K562 (cell line): Measurements from ENCODE around the gene NFKB2. TPM values are rescaled to one million over a fixed set of nuclear protein-coding genes. Genes with fewer than 3 reads are reported as not detected.
A peak's percentile ranks its signal among the peaks of the same experiment; 100 is the strongest.

ENCODE experiments used
- ARID2 ChIP-seq: fragments of 450-650 bp; IDR thresholded peaks from 2 replicates; pipeline ENCODE4 v1.6.1; 2017; ENCODE audit warnings: antibody characterized with exemption, mild to moderate bottlenecking
- HNRNPUL1 ChIP-seq: fragments of 200-400 bp; formaldehyde crosslinking; IDR thresholded peaks from 2 replicates; pipeline ENCODE4 v1.6.1; 2017; ENCODE audit warnings: low read length
- NCOA1 ChIP-seq: fragments of 450-650 bp; IDR thresholded peaks from 2 replicates; pipeline ENCODE4 v1.6.1; 2016; ENCODE audit warnings: low read depth
- NFIX ChIP-seq: fragments of 250-450 bp; sonication (Bioruptor Pico); IDR thresholded peaks from 2 replicates; pipeline ENCODE4 v1.4.0; 2020; ENCODE audit warnings: low read depth, mild to moderate bottlenecking, moderate library complexity
- PHTF2 ChIP-seq: fragments of 250-450 bp; sonication (Bioruptor Pico); IDR thresholded peaks from 2 replicates; pipeline ENCODE4 v1.5.0; 2021; ENCODE audit warnings: mild to moderate bottlenecking
- RNF219 ChIP-seq: fragments of 250-450 bp; sonication (Bioruptor Pico); IDR thresholded peaks from 2 replicates; pipeline ENCODE4 v1.5.0; 2022; ENCODE audit warnings: mild to moderate bottlenecking
- RREB1 ChIP-seq: fragments of 250-450 bp; sonication (Bioruptor Pico); IDR thresholded peaks from 2 replicates; pipeline ENCODE4 v1.4.0; 2020
- SP1 ChIP-seq: sonication (generic); formaldehyde crosslinking; IDR thresholded peaks from 2 replicates; pipeline ENCODE4 v1.8.1; 2022; ENCODE audit warnings: mild to moderate bottlenecking, missing genetic modification reagents
- U2AF2 ChIP-seq: fragments of 200-400 bp; formaldehyde crosslinking; optimal IDR thresholded peaks from 2 replicates; pipeline ENCODE3; 2017; ENCODE audit warnings: low read depth, mild to moderate bottlenecking, low read length
- WHSC1 ChIP-seq: IDR thresholded peaks from one replicate; pipeline ENCODE4 v1.6.1; 2012; ENCODE audit warnings: low read length, control low read depth, inconsistent platforms
- ZBTB11 ChIP-seq, 3 experiments: fragments of 200-800 bp in 1 of 3; fragments of 250-450 bp in 1 of 3; fragments of 450-650 bp in 1 of 3; sonication (Bioruptor Pico) in 1 of 3; sonication (Bioruptor generic) in 1 of 3; formaldehyde crosslinking in 1 of 3; IDR thresholded peaks; 2 replicates each; pipeline versions ENCODE4 v1.6.1 to v1.8.0; 2016 to 2022; ENCODE audit warnings: mild to moderate bottlenecking in 2 of 3, missing genetic modification characterization in 2 of 3, missing compliant biosample characterization in 1 of 3, moderate library complexity in 1 of 3
- ZBTB2 ChIP-seq: fragments of 450-650 bp; IDR thresholded peaks from 2 replicates; pipeline ENCODE4 v1.6.1; 2016; ENCODE audit warnings: antibody characterized with exemption
- ZNF174 ChIP-seq: fragments of 250-450 bp; sonication (Bioruptor Pico); IDR thresholded peaks from 2 replicates; pipeline ENCODE4 v1.4.0; 2020; ENCODE audit warnings: mild to moderate bottlenecking
- ZNF444 ChIP-seq: fragments of 250-450 bp; sonication (Bioruptor Pico); IDR thresholded peaks from 2 replicates; pipeline ENCODE4 v1.4.0; 2020; ENCODE audit warnings: mild to moderate bottlenecking, moderate library complexity
- ZNF589 ChIP-seq: fragments of 200-800 bp; sonication (Bioruptor generic); IDR thresholded peaks from 2 replicates; pipeline ENCODE4 v1.6.1; 2016; ENCODE audit warnings: low read depth, missing genetic modification characterization, missing compliant biosample characterization
- polyA plus RNA-seq, 8 experiments: library from polyadenylated mRNA; depleted of rRNA in 4 of 8; stranded (reverse) in 5 of 8; unstranded in 3 of 8; fragments of >200 nt; fragmentation: Nextera tagmentation in 2 of 8; fragmentation: Illumina TruSeq in 1 of 8; extraction: Ambion mirVana in 2 of 8; extraction: Trizol in 1 of 8; gene quantifications; 2 replicates each; pipeline versions ENCODE4 v1.2.1 to v1.2.3, GENCODE V29; 2011 to 2014; ENCODE audit warnings: inconsistent platforms in 1 of 8, missing spikeins in 1 of 8
- total RNA-seq, 7 experiments: library from RNA; depleted of rRNA in 6 of 7; stranded (reverse); fragments of >200 nt in 6 of 7; fragmentation: Illumina TruSeq in 2 of 7; extraction: Trizol in 2 of 7; gene quantifications; 2 replicates each; pipeline versions ENCODE4 v1.2.1 to v1.2.3, GENCODE V29; 2011 to 2021; ENCODE audit warnings: low replicate concordance in 1 of 7

NFKB2 gene
- total and polyA plus RNA-seq, 9 of the 15 experiments (the other 6 are each of a cell fraction or from before 2014, with no cell fraction given), result 0.07 to 20.3 (median 7.9) TPM

- TF ChIP-seq RREB1 (CRISPR knock-in tag) (no peak), ZNF174 (CRISPR knock-in tag) (no peak), ZNF589 (CRISPR knock-in tag) (peak; percentile 64; the same call in 1 of the 2 replicates), PHTF2 (no peak), ZBTB2 (no peak), HNRNPUL1 (no peak), SP1 (CRISPR knock-in tag) (no peak), WHSC1 (no peak), U2AF2 (no peak), NCOA1 (no peak), ZNF444 (CRISPR knock-in tag) (no peak), ARID2 (no peak), ZBTB11 (CRISPR knock-in tag; IDR thresholded peaks at IDR 0.05) (peak in 1 of 3 experiments; percentile 73; a peak in 2 of 6 replicates), RNF219 (CRISPR knock-in tag) (no peak), NFIX (no peak)
Observed at GRCh38 chr10:102450374-102451104, 55.0 kb downstream of the NFKB2 start (continued).
